RWPE2 (cell line): ENCODE measurements around the gene TMEM170B.

Experiments used
- ATAC-seq: fragments of 200-7000 bp; cut with Tn5 transposase; 3 replicates; pipeline ENCODE4 v1.9.1; 2021; ENCODE audit warnings: low read depth
- DNase-seq: peaks from one replicate; pipeline ENCODE4 v3.0.0-alpha.2; 2020; ENCODE audit warnings: low spot score
- H3K27ac ChIP-seq: fragments of 450-650 bp; 2 replicates; pipeline ENCODE4 v1.5.1; 2017; ENCODE audit warnings: mild to moderate bottlenecking; ENCODE audit not compliant: poor library complexity, severe bottlenecking
- H3K27me3 ChIP-seq: fragments of 250-450 bp; sonication (Bioruptor Pico); 2 replicates; pipeline ENCODE4 v1.5.1; 2021; ENCODE audit warnings: mild to moderate bottlenecking, moderate library complexity; ENCODE audit not compliant: insufficient read depth, poor library complexity, severe bottlenecking
- H3K36me3 ChIP-seq: fragments of 250-450 bp; sonication (Bioruptor Pico); 2 replicates; pipeline ENCODE4 v1.5.1; 2020; ENCODE audit warnings: low read depth, mild to moderate bottlenecking, moderate library complexity
- H3K4me1 ChIP-seq: fragments of 250-450 bp; sonication (Bioruptor Pico); 2 replicates; pipeline ENCODE4 v1.5.1; 2021; ENCODE audit warnings: mild to moderate bottlenecking, moderate library complexity; ENCODE audit not compliant: insufficient read depth, poor library complexity, severe bottlenecking
- H3K4me3 ChIP-seq: fragments of 250-450 bp; sonication (Bioruptor Pico); 2 replicates; pipeline ENCODE4 v1.5.1; 2021; ENCODE audit warnings: mild to moderate bottlenecking, moderate library complexity; ENCODE audit not compliant: severe bottlenecking
- H3K9me3 ChIP-seq: fragments of 250-450 bp; sonication (Bioruptor Pico); 2 replicates; pipeline ENCODE4 v1.5.1; 2021; ENCODE audit warnings: mild to moderate bottlenecking, moderate library complexity; ENCODE audit not compliant: severe bottlenecking
- TF ChIP-seq, protein P1 (sequence below): fragments of 450-650 bp; IDR thresholded peaks from one replicate; pipeline ENCODE4 v1.5.1; 2017; ENCODE audit warnings: mild to moderate bottlenecking, moderate library complexity; ENCODE audit not compliant: poor library complexity, severe bottlenecking

TMEM170B gene, protein sequence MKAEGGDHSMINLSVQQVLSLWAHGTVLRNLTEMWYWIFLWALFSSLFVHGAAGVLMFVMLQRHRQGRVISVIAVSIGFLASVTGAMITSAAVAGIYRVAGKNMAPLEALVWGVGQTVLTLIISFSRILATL

DNA sequence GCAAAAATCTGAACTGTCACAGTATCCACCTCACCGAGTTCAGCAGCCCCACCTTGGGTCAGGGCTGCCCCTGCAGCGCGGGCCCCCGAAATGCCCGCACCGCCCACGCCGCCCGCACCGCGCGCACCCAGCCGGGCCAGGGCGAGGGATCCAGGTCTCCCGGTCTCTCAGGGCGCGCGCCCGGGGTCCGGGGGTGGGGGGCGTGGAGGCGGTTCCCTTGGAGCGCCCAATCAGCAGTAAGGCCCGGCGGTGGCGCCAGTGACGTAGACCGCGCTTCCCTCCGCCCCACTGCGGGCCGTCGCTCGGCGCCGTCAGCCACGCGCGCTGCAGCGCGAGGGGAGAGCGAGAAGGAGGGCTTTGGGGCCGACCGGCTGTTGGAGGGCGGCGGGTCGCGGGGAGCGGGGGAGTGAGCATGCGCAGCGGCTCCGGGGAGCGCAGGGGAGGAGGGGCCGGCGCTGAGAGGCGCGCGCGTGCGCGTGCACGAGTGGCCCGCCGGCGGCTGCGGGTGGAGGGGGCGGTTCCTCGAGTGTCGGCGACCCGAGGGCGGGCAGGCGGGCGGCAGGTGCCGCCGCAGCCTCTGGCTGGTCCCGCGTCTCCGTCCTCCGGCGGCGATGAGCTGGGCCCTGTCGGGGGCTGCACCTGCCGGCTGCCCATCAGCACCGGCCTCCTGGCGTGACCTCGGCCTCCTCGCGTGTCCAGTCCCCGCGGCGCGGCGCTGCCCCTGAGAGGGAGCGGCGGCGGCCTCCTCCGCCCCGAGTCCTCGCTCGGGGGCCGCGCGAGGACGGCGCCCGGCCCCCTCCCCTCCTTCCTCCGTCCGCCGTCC lies at the start of gene TMEM170B:
TSS of gene TMEM170B (plus strand) at position 521 of the 823 bp plus-strand sequence. CDS start 529 bp downstream, outside the sequence.
- no peaks in the 10 kb centered on the region for H3K36me3 ChIP-seq
- H3K27ac ChIP-seq = no peak within 1 kb of the TSS
- ATAC-seq (peak; percentile 92), DNase-seq (peak; percentile 73)
- no peaks in the 10 kb centered on the region for H3K9me3 ChIP-seq
- H3K4me3 ChIP-seq = peak within 1 kb of the TSS; percentile 56
- peaks cover 14% of the 10 kb centered on the region for H3K4me1 ChIP-seq
- TF ChIP-seq, protein P1, sequence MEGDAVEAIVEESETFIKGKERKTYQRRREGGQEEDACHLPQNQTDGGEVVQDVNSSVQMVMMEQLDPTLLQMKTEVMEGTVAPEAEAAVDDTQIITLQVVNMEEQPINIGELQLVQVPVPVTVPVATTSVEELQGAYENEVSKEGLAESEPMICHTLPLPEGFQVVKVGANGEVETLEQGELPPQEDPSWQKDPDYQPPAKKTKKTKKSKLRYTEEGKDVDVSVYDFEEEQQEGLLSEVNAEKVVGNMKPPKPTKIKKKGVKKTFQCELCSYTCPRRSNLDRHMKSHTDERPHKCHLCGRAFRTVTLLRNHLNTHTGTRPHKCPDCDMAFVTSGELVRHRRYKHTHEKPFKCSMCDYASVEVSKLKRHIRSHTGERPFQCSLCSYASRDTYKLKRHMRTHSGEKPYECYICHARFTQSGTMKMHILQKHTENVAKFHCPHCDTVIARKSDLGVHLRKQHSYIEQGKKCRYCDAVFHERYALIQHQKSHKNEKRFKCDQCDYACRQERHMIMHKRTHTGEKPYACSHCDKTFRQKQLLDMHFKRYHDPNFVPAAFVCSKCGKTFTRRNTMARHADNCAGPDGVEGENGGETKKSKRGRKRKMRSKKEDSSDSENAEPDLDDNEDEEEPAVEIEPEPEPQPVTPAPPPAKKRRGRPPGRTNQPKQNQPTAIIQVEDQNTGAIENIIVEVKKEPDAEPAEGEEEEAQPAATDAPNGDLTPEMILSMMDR = no peak
- peaks cover 5% of the 10 kb centered on the region for H3K27me3 ChIP-seq

DNA sequence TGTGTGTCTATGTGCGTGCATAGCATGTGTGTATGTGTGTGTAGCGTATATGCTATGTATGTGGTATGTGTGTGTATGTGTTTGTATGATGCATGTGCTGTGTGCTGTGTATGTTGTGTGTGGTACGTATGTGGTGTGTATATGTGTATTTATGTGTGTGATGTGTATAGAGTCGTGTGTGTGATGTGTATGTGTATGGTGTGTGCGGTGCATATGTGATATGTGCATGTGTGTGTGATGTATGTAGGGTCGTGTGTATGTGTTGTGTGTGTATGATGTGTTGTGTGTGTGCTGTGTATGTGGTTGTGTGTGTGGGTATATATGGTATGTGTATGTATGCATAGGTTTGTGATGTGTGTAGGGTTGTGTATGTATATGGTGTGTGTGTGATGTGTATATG lies 46.6 kb upstream of the TMEM170B start:
- H3K27me3 ChIP-seq = no peaks in the 10 kb centered on the region
- peaks cover 4% of the 10 kb centered on the region for H3K4me1 ChIP-seq
- TF ChIP-seq, protein P1 = no peak
- no peaks in the 10 kb centered on the region for H3K9me3 ChIP-seq
- no peak overlapping the region for H3K4me3 ChIP-seq
- no peak overlapping the region for H3K27ac ChIP-seq
- no peaks in the 10 kb centered on the region for H3K36me3 ChIP-seq
- DNase-seq = no peak
- ATAC-seq = no peak

DNA sequence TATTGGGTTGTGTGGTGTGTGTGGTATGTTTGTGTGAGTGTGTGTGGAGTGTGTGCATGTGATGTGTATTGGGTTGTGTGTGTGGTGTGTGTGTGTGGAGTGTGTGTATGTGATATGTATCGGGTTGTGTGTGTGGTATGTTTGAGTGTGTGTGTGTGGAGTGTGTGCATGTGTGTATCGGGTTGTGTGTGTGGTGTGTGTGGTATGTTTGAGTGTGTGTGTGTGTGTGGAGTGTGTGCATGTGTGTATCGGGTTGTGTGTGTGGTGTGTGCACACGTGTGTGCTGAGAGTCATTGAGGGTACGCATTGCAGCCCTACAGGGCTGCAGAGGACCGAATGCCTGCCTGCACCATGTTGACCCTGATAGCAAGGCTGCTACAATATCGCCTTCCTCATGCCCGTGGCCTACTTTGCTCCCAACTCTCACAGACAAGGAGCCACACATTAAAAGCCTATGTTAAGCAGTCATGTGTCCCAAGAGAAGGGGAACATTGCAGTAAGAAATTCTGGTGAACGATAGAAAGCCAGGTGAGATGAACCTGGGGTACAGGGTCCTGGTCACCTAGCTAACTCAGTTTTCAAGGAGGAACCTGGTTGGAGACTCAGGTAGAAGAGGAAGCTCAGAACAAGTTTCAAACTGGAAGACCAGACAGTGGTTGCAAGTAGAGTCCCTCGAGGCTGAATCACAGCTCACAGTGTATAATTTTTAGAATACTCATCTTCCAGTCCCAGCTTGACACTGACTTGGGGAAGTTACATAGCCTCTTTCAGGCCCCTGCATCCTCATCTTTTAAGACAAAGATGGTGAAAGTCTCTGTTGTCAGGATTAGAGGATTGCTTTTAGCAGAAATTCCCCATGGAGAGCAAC lies 45.7 kb upstream of the TMEM170B start:
- Histone ChIP-seq H3K4me1 (peaks cover 5% of the 10 kb centered on the region), H3K27me3 (no peaks in the 10 kb centered on the region), H3K4me3 (no peak overlapping the region), H3K9me3 (no peaks in the 10 kb centered on the region), H3K36me3 (no peaks in the 10 kb centered on the region), H3K27ac (no peak overlapping the region)
- ATAC-seq = no peak; the same call in 2 of the 3 replicates
- TF ChIP-seq, protein P1 = no peak
- no peak for DNase-seq

DNA sequence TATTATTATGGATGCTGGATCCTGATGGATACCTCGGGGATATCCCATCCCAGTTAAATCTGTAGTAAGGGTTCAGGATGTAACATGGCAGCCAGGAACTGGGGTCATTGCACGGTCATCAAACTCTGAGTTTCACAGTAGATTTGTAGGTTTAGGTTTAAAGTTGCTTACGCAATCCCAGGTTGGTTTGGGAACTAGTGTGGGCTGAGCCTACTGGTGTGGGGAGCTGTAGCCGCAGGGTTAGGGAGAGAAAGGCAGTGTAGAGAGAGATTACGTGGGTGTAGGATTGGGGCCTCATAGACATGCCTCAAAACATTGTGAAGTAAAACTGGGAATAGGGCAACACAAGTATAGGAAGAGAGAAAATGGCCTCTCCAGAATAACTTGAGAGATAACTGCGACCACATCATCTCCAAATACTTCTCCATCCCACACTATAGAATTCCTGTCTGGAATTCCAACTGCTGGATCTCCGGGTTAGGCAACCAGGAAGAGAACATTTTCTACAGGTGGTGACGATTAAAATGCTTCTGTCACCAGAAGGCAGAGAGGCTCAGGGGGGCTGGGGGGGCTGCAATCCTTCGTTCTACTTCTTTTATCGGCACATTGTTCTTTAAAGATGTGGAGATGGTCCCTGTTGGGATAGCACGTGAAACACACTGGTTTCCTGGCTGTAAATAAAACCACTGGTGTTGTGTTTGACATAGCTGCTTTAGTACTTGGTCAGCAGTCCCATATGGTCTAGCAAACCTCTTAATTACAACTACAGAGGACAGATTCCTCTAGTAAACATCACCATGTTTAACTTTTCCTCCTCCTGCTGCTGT lies 44.9 kb upstream of the TMEM170B start:
- Histone ChIP-seq H3K4me3 (no peak overlapping the region), H3K27ac (no peak overlapping the region), H3K9me3 (no peaks in the 10 kb centered on the region), H3K27me3 (no peaks in the 10 kb centered on the region), H3K36me3 (no peaks in the 10 kb centered on the region), H3K4me1 (peaks cover 5% of the 10 kb centered on the region)
- TF ChIP-seq, protein P1 = no peak
- DNase-seq = no peak
- no peak for ATAC-seq
